HG02759 (cell line): ENCODE measurements around the gene CAMKV.

ENCODE experiments used
- ATAC-seq: cut with Tn5 transposase; IDR thresholded peaks from one replicate; pipeline ENCODE4 v1.9.1; 2021; ENCODE audit warnings: mild to moderate bottlenecking, moderate library complexity; ENCODE audit not compliant: unreplicated experiment

Gene CAMKV

GRCh38 chr3:49898991-49899390, 29.3 kb upstream of the CAMKV start:
- no peak for ATAC-seq

GRCh38 chr3:49896345-49896744, 26.6 kb upstream of the CAMKV start:
- no peak for ATAC-seq

- ATAC-seq: no peak
These were observed 26.1 kb upstream of the CAMKV start for GRCh38 chr3:49895791-49896190.

GRCh38 chr3:49889296-49889695, 19.6 kb upstream of the CAMKV start:
- ATAC-seq: no peak

GRCh38 chr3:49886922-49887265, 17.2 kb upstream of the CAMKV start:
- ATAC-seq: no peak

- ATAC-seq: no peak
These were observed 14.3 kb upstream of the CAMKV start for GRCh38 chr3:49883998-49884397.

GRCh38 chr3:49882166-49882565, 12.5 kb upstream of the CAMKV start:
- no peak for ATAC-seq

- ATAC-seq: no peak
These were observed 11.0 kb upstream of the CAMKV start for GRCh38 chr3:49880581-49881315.

GRCh38 chr3:49879721-49880120, 10.0 kb upstream of the CAMKV start:
- ATAC-seq: no peak

GRCh38 chr3:49878686-49879085, 9.0 kb upstream of the CAMKV start:
- ATAC-seq: no peak

GRCh38 chr3:49877716-49878115, 8.0 kb upstream of the CAMKV start:
- no peak for ATAC-seq

- ATAC-seq: no peak
These were observed 6.9 kb upstream of the CAMKV start for GRCh38 chr3:49876567-49876966.

GRCh38 chr3:49873623-49874022, 3.9 kb upstream of the CAMKV start:
- ATAC-seq: no peak

GRCh38 chr3:49872801-49873281, 3.1 kb upstream of the CAMKV start:
- ATAC-seq: no peak

GRCh38 chr3:49871531-49872153, 1.9 kb upstream of the CAMKV start:
- no peak for ATAC-seq

GRCh38 chr3:49868862-49869466, 742 bp downstream of the CAMKV start:
- ATAC-seq: no peak

- ATAC-seq: no peak
These were observed 1.8 kb downstream of the CAMKV start for GRCh38 chr3:49867871-49868321.

- no peak for ATAC-seq
These were observed 2.3 kb downstream of the CAMKV start for GRCh38 chr3:49867400-49867799.

- ATAC-seq: no peak
These were observed 4.4 kb downstream of the CAMKV start for GRCh38 chr3:49865198-49865784.

GRCh38 chr3:49864505-49864904, 5.2 kb downstream of the CAMKV start:
- ATAC-seq: no peak

GRCh38 chr3:49859576-49860305, 10.0 kb downstream of the CAMKV start:
- ATAC-seq: no peak
